Peyer's patch (tissue), 4 donors: ENCODE results near the gene ASB3. TPM values are rescaled to one million over a fixed set of nuclear protein-coding genes. Genes with fewer than 3 reads are reported as not detected.

Experiments
- DNase-seq, 3 donors: peaks; one replicate each; pipeline ENCODE4 v3.0.0-alpha.2; 2017 to 2019
- H3K27ac ChIP-seq, 4 donors: fragments of 200-600 bp; sonication (generic); one replicate each; pipeline ENCODE4 v1.5.1; 2016 to 2019
- H3K27me3 ChIP-seq, 2 donors: fragments of 200-600 bp; sonication (generic); one replicate each; pipeline ENCODE4 v1.5.1; 2019
- H3K36me3 ChIP-seq, 3 donors: fragments of 200-600 bp; sonication (generic); one replicate each; pipeline ENCODE4 v1.5.1; 2016 to 2019
- H3K4me1 ChIP-seq, 4 donors: fragments of 200-600 bp; sonication (generic); one replicate each; pipeline ENCODE4 v1.5.1; 2016 to 2019
- H3K4me3 ChIP-seq, 4 donors: fragments of 200-600 bp; sonication (generic); 1 replicate in 3 of 4; 2 replicates in 1 of 4; pipeline ENCODE4 v1.5.1; 2016 to 2019; ENCODE audit warnings: mild to moderate bottlenecking in 1 of 4
- H3K9me3 ChIP-seq, 4 donors: fragments of 200-600 bp; sonication (generic); one replicate each; pipeline ENCODE4 v1.5.1; 2016 to 2019; ENCODE audit warnings: mild to moderate bottlenecking in 1 of 4
- POLR2A ChIP-seq, 2 donors: fragments of 450-650 bp; IDR thresholded peaks; one replicate each; pipeline ENCODE4 v1.5.1; 2017; ENCODE audit warnings: antibody characterized with exemption in 2 of 2, mild to moderate bottlenecking in 2 of 2, moderate library complexity in 2 of 2
- total RNA-seq, 4 donors: library from RNA; depleted of rRNA; stranded (reverse); fragments of >200 nt; gene quantifications; one replicate each; pipeline ENCODE4 v1.1.0, GENCODE V29; 2016
- TF ChIP-seq, protein P1 (sequence below), 6 experiments: fragments of 450-650 bp in 4 of 6; fragments of 200-600 bp in 2 of 6; sonication (generic) in 1 of 6; IDR thresholded peaks; one replicate each; pipeline ENCODE4 v1.5.1; 2017 to 2019; ENCODE audit warnings: antibody characterized with exemption in 6 of 6, mild to moderate bottlenecking in 3 of 6, moderate library complexity in 1 of 6

Gene ASB3
- total RNA-seq, 4 donors from 2014 or later: 11.7 to 30.5 (median 18.3) TPM

DNA sequence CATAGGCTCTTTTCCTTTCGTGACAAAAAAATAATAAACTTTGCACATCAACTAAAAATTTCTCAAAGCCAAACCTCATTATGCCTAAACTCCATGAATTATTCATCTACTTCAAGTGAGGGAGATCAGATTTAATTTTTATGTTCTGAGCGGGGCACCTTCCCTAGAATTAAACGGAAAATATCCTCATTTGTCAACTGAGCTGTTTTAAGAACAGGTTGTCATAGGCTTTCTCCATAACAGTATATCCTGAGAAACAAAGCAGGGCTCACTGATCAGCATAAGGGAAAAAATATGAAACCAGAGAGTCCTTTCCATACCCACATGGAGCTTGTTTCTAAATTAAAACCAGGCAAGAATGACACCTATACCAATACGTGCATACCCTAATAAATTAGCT is 150.6 kb downstream of the ASB3 start:
- DNase-seq: no peak
- H3K4me3 ChIP-seq: no peak overlapping the region
- no peaks in the 10 kb centered on the region for H3K36me3 ChIP-seq
- H3K9me3 ChIP-seq: no peaks in the 10 kb centered on the region
- TF ChIP-seq, protein P1, sequence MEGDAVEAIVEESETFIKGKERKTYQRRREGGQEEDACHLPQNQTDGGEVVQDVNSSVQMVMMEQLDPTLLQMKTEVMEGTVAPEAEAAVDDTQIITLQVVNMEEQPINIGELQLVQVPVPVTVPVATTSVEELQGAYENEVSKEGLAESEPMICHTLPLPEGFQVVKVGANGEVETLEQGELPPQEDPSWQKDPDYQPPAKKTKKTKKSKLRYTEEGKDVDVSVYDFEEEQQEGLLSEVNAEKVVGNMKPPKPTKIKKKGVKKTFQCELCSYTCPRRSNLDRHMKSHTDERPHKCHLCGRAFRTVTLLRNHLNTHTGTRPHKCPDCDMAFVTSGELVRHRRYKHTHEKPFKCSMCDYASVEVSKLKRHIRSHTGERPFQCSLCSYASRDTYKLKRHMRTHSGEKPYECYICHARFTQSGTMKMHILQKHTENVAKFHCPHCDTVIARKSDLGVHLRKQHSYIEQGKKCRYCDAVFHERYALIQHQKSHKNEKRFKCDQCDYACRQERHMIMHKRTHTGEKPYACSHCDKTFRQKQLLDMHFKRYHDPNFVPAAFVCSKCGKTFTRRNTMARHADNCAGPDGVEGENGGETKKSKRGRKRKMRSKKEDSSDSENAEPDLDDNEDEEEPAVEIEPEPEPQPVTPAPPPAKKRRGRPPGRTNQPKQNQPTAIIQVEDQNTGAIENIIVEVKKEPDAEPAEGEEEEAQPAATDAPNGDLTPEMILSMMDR (IDR thresholded peaks at IDR 0.05): no peak
- no peak for TF ChIP-seq POLR2A (IDR thresholded peaks at IDR 0.05)
- H3K27me3 ChIP-seq: no peaks in the 10 kb centered on the region
- H3K27ac ChIP-seq: no peak overlapping the region
- no peaks in the 10 kb centered on the region for H3K4me1 ChIP-seq

DNA sequence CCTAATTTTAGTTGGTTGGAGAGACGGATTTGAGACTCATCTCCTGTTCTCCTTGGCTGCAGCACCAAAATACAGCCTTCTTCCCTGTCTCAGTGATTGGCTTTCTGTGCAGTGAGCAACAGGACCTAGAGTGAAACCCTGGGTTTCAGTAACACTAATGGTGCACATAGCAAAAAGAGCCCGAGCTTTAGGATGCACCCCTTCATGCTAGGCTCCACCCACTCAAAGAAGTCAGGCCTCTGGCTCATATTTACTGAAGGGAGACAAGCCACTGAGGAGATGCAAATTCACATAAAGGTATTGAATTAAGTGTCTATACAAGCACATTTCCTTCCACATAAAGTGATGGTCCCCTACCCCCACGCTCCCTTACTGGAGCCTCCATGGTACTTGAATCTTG is 151.1 kb downstream of the ASB3 start:
- Histone ChIP-seq H3K27me3 (no peaks in the 10 kb centered on the region), H3K9me3 (no peaks in the 10 kb centered on the region), H3K36me3 (no peaks in the 10 kb centered on the region), H3K4me3 (no peak overlapping the region), H3K4me1 (no peaks in the 10 kb centered on the region), H3K27ac (no peak overlapping the region)
- no peak for DNase-seq
- TF ChIP-seq, protein P1 (IDR thresholded peaks at IDR 0.05): no peak
- no peak for TF ChIP-seq POLR2A (IDR thresholded peaks at IDR 0.05)

DNA sequence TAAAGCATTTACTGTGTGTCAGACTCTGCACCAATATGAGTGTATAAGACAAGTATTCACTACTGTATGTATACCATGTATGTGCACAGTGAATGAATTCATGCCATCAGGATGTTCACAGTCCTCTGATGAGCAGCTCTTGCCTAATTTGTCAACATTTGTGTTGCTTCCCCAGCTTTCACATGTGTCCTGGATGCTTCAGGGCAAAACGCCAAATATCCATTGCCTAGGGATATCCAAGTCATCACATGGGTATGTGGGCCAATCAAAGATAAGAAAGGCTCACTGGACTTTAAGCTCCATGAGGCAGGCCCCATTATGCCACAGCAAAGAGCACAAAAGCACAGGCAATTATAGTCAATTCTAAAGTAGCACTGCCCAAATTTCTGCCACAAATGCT is 153.3 kb downstream of the ASB3 start:
- no peak overlapping the region for H3K4me3 ChIP-seq
- no peaks in the 10 kb centered on the region for H3K9me3 ChIP-seq
- no peaks in the 10 kb centered on the region for H3K27me3 ChIP-seq
- no peak overlapping the region for H3K27ac ChIP-seq
- H3K36me3 ChIP-seq: no peaks in the 10 kb centered on the region
- TF ChIP-seq, protein P1 (IDR thresholded peaks at IDR 0.05): no peak
- TF ChIP-seq POLR2A (IDR thresholded peaks at IDR 0.05): no peak
- no peak for DNase-seq
- no peaks in the 10 kb centered on the region for H3K4me1 ChIP-seq

DNA sequence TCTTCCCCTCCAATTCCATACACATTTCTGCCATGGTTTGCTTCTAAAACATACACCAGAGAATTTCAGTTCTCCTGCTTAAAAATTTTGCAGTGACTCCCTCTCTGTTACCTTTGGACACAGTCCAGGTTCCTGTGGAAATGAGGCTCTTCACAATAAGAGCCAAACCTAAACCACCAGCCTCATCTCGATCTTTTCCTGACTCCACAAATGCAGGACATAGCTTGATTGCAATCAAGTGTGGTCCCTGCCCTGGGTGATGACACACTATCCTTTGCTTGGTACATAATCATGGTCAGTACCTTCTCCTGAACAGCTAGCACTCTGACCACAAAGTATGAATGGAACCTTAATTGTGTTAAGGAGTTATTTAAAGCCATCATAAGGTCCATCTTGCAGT is 154.0 kb downstream of the ASB3 start:
- no peak for DNase-seq
- TF ChIP-seq, protein P1 (IDR thresholded peaks at IDR 0.05): no peak
- no peak for TF ChIP-seq POLR2A (IDR thresholded peaks at IDR 0.05)
- H3K4me1 ChIP-seq: no peaks in the 10 kb centered on the region
- H3K27me3 ChIP-seq: no peaks in the 10 kb centered on the region
- no peaks in the 10 kb centered on the region for H3K9me3 ChIP-seq
- no peak overlapping the region for H3K27ac ChIP-seq
- H3K4me3 ChIP-seq: no peak overlapping the region
- H3K36me3 ChIP-seq: no peaks in the 10 kb centered on the region

DNA sequence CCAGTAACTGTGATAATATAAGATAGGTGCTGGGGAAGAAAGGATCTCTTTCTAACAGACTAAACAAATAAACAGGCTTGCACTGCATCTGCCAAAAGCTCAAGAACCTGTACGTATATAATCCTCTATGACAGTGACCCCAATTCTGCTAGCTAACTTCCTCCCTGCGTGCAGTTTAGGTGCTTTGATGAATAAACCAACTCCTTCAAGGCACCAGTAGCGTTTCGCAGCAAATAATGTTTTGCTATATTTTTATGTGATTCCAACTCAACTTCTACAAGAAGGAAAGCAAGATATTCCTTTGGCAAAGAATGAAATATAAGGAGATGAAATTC is 154.7 kb downstream of the ASB3 start:
- no peak overlapping the region for H3K27ac ChIP-seq
- no peaks in the 10 kb centered on the region for H3K4me1 ChIP-seq
- no peaks in the 10 kb centered on the region for H3K9me3 ChIP-seq
- no peaks in the 10 kb centered on the region for H3K36me3 ChIP-seq
- no peak for DNase-seq
- no peaks in the 10 kb centered on the region for H3K27me3 ChIP-seq
- no peak overlapping the region for H3K4me3 ChIP-seq
- TF ChIP-seq POLR2A (IDR thresholded peaks at IDR 0.05): no peak
- TF ChIP-seq, protein P1 (IDR thresholded peaks at IDR 0.05): no peak
